ENCODE data around the gene RAB25.

GRCh38 chr1:156053768-156054499, 7.0 kb upstream of the RAB25 start, which contains the start of gene UBQLN4:
- TF ChIP-seq POLR2A (IDR thresholded peaks at IDR 0.05; ENCODE audit: low read length) (no peak), GATA1 (IDR thresholded peaks at IDR 0.05; ENCODE audit: low read depth, low read length) (no peak)
